HG03565 (cell line): ENCODE results near the gene TRRAP.

Experiments used
- ATAC-seq: cut with Tn5 transposase; IDR thresholded peaks from one replicate; pipeline ENCODE4 v1.9.1; 2021; ENCODE audit warnings: mild to moderate bottlenecking, moderate library complexity; ENCODE audit not compliant: unreplicated experiment

The TRRAP gene

GRCh38 chr7:98945852-98946251, 67.5 kb downstream of the TRRAP start:
- no peak for ATAC-seq

GRCh38 chr7:98946389-98946788, 68.1 kb downstream of the TRRAP start:
- no peak for ATAC-seq

GRCh38 chr7:98949336-98950044, 71.2 kb downstream of the TRRAP start:
- no peak for ATAC-seq

- no peak for ATAC-seq
These were observed 77.7 kb downstream of the TRRAP start for GRCh38 chr7:98955992-98956391.

GRCh38 chr7:98956469-98956868, 78.1 kb downstream of the TRRAP start:
- ATAC-seq, result no peak

GRCh38 chr7:98956937-98957336, 78.6 kb downstream of the TRRAP start:
- ATAC-seq, result no peak

GRCh38 chr7:98957766-98958165, 79.4 kb downstream of the TRRAP start:
- ATAC-seq, result no peak

GRCh38 chr7:98958968-98959367, 80.6 kb downstream of the TRRAP start:
- ATAC-seq, result no peak

GRCh38 chr7:98963305-98963704, 85.0 kb downstream of the TRRAP start:
- no peak for ATAC-seq

GRCh38 chr7:98964596-98964995, 86.3 kb downstream of the TRRAP start:
- ATAC-seq, result no peak

GRCh38 chr7:98968621-98969020, 90.3 kb downstream of the TRRAP start:
- no peak for ATAC-seq

- no peak for ATAC-seq
These were observed 91.1 kb downstream of the TRRAP start for GRCh38 chr7:98969386-98969785.

GRCh38 chr7:98970016-98970615, 91.8 kb downstream of the TRRAP start:
- no peak for ATAC-seq

GRCh38 chr7:98970805-98971204, 92.5 kb downstream of the TRRAP start:
- no peak for ATAC-seq

GRCh38 chr7:98974205-98974604, 95.9 kb downstream of the TRRAP start:
- ATAC-seq, result no peak

GRCh38 chr7:98974906-98975816, 96.8 kb downstream of the TRRAP start:
- no peak for ATAC-seq

- ATAC-seq, result no peak
These were observed 98.3 kb downstream of the TRRAP start for GRCh38 chr7:98976396-98977185.

GRCh38 chr7:98978672-98979071, 100.3 kb downstream of the TRRAP start:
- ATAC-seq, result no peak

GRCh38 chr7:98981701-98982100, 103.4 kb downstream of the TRRAP start:
- no peak for ATAC-seq

GRCh38 chr7:98982686-98983085, 104.4 kb downstream of the TRRAP start:
- ATAC-seq, result no peak

- no peak for ATAC-seq
These were observed 105.8 kb downstream of the TRRAP start for GRCh38 chr7:98984126-98984525.
